ENCODE data around the gene SIT1.

The SIT1 gene

GRCh38 chr9:35605351-35606137 is 45.2 kb downstream of the SIT1 start:
- peak; percentile 87 for DNase-seq (ENCODE audit: low spot score)

GRCh38 chr9:35604578-35605350 is 46.0 kb downstream of the SIT1 start, which contains the start of gene TESK1:
Gene TESK1 (plus strand): TSS chr9:35605262. CDS start chr9:35605620, 358 bp downstream.
- peak; percentile 94 for DNase-seq (ENCODE audit: low spot score)

DNA sequence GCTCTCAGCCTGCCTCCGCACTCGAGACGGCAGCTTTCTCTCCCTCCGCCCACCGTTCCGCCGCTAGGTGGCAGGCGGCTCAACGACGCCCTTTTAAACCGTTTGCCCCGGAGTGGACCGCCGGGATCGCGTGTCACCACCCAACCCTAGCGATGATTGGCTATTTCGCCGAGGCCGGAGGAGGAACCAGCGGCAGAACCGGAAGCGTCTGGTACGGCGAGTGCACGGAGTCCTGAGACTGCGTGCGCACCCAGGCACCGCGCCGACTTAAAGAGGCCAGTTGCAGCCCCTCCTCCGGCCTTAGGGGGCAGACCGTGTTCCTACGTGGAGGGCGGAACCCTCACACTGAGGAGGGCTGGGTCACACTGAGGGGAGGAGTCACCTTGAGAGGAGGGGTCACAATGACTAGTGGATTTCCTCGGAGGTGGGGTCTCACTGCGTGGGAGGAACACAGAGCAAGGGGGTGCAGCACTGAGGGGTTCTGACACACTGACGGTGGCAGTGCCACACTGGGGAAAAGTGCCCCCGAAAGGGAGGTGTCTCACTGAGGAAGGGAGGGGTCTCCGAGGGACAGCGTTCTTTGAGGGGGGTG is 46.6 kb downstream of the SIT1 start:
- peak; percentile 98 for DNase-seq (ENCODE audit: low spot score)

GRCh38 chr9:35603506-35603985 is 47.2 kb downstream of the SIT1 start:
- no peak for DNase-seq (ENCODE audit: low spot score)

GRCh38 chr9:35599763-35600604 is 50.7 kb downstream of the SIT1 start:
- DNase-seq (ENCODE audit: low spot score), result no peak

Measured in iPS-NIHi11 (cell line).